WTC11 (cell line): ENCODE measurements around the gene FAS. TPM values are rescaled to one million over a fixed set of nuclear protein-coding genes. Genes with fewer than 3 reads are reported as not detected.

Source experiments
- ATAC-seq: fragments of 200-7000 bp; cut with Tn5 transposase; 2 replicates; pipeline ENCODE4 v1.10.0; 2021; ENCODE audit warnings: mild to moderate bottlenecking, moderate library complexity
- CTCF ChIA-PET: fragments of 300-600 bp; sonication (Branson Sonifier 250); formaldehyde crosslinking; loops from one replicate; lab custom pipeline; 2021; ENCODE audit warnings: antibody characterized with exemption; lab: Charles Lee
- POLR2A ChIA-PET: fragments of 350-600 bp; sonication (Branson Sonifier 250); formaldehyde crosslinking; loops from one replicate; lab custom pipeline; 2021; ENCODE audit warnings: antibody characterized with exemption; lab: Charles Lee
- DNase-seq: peaks from one replicate; pipeline ENCODE4 v3.0.0; 2021; ENCODE audit warnings: low spot score
- H3K27ac Mint-ChIP-seq: 2 replicates; pipeline ENCODE4 v1.8.0; 2021; ENCODE audit warnings: mixed read lengths
- H3K27me3 Mint-ChIP-seq: 2 replicates; pipeline ENCODE4 v1.8.0; 2021; ENCODE audit warnings: low read depth, mild to moderate bottlenecking, moderate library complexity, mixed read lengths
- H3K36me3 Mint-ChIP-seq: 2 replicates; pipeline ENCODE4 v1.8.0; 2021; ENCODE audit warnings: mixed read lengths
- H3K4me1 Mint-ChIP-seq: 2 replicates; pipeline ENCODE4 v1.8.0; 2022; ENCODE audit warnings: mixed read lengths
- H3K4me3 Mint-ChIP-seq: 2 replicates; pipeline ENCODE4 v1.8.0; 2021; ENCODE audit warnings: mild to moderate bottlenecking, moderate library complexity, mixed read lengths
- H3K9me3 Mint-ChIP-seq: 2 replicates; pipeline ENCODE4 v1.8.0; 2021; ENCODE audit warnings: mixed read lengths
- AFF4 ChIP-seq: sonication (generic); formaldehyde crosslinking; IDR thresholded peaks from 2 replicates; pipeline ENCODE4 v1.8.1; 2023; ENCODE audit warnings: mild to moderate bottlenecking, missing genetic modification reagents, borderline replicate concordance
- ATF2 ChIP-seq: sonication (generic); formaldehyde crosslinking; IDR thresholded peaks from 2 replicates; pipeline ENCODE4 v1.8.1; 2022; ENCODE audit warnings: low read depth, missing genetic modification reagents, borderline replicate concordance
- ATF3 ChIP-seq: sonication (generic); formaldehyde crosslinking; conservative IDR thresholded peaks from 2 replicates; pipeline ENCODE4 v1.8.1; 2022; ENCODE audit warnings: mild to moderate bottlenecking, missing genetic modification reagents
- E2F4 ChIP-seq: sonication (generic); formaldehyde crosslinking; IDR thresholded peaks from 2 replicates; pipeline ENCODE4 v1.8.1; 2022; ENCODE audit warnings: low read depth, mild to moderate bottlenecking, moderate library complexity, missing genetic modification reagents, borderline replicate concordance
- FOXJ3 ChIP-seq: sonication (generic); formaldehyde crosslinking; IDR thresholded peaks from 2 replicates; pipeline ENCODE4 v1.9.0; 2021; ENCODE audit warnings: missing genetic modification reagents, mild to moderate bottlenecking, borderline replicate concordance
- NR1H2 ChIP-seq: sonication (generic); formaldehyde crosslinking; IDR thresholded peaks from 2 replicates; pipeline ENCODE4 v1.9.0; 2021; ENCODE audit warnings: mild to moderate bottlenecking, moderate library complexity, missing genetic modification reagents
- NR2C2 ChIP-seq: sonication (generic); formaldehyde crosslinking; IDR thresholded peaks from 2 replicates; pipeline ENCODE4 v1.8.0; 2022; ENCODE audit warnings: mild to moderate bottlenecking, missing genetic modification reagents
- OVOL2 ChIP-seq: fragments of 250-450 bp; sonication (Bioruptor Pico); IDR thresholded peaks from 2 replicates; pipeline ENCODE4 v1.9.0; 2021; ENCODE audit warnings: mild to moderate bottlenecking, borderline replicate concordance
- RELA ChIP-seq: sonication (generic); formaldehyde crosslinking; IDR thresholded peaks from 2 replicates; pipeline ENCODE4 v1.8.1; 2022; ENCODE audit warnings: missing genetic modification reagents, mild to moderate bottlenecking, borderline replicate concordance
- SMAD3 ChIP-seq: sonication (generic); formaldehyde crosslinking; IDR thresholded peaks from 2 replicates; pipeline ENCODE4 v1.8.0; 2022; ENCODE audit warnings: missing genetic modification reagents, mild to moderate bottlenecking, borderline replicate concordance
- TCF7 ChIP-seq: sonication (generic); formaldehyde crosslinking; IDR thresholded peaks from 2 replicates; pipeline ENCODE4 v1.8.0; 2022; ENCODE audit warnings: mild to moderate bottlenecking, low read depth, missing genetic modification reagents, moderate library complexity
- USF2 ChIP-seq: sonication (generic); formaldehyde crosslinking; IDR thresholded peaks from 2 replicates; pipeline ENCODE4 v1.8.1; 2023; ENCODE audit warnings: mild to moderate bottlenecking, missing genetic modification reagents, moderate library complexity
- ZBTB43 ChIP-seq: sonication (generic); formaldehyde crosslinking; IDR thresholded peaks from 2 replicates; pipeline ENCODE4 v1.8.1; 2023; ENCODE audit warnings: mild to moderate bottlenecking, missing genetic modification reagents
- ZMAT4 ChIP-seq: fragments of 250-450 bp; sonication (Bioruptor Pico); IDR thresholded peaks from 2 replicates; pipeline ENCODE4 v1.9.0; 2021; ENCODE audit warnings: mild to moderate bottlenecking
- ZNF219 ChIP-seq: sonication (generic); formaldehyde crosslinking; IDR thresholded peaks from 2 replicates; pipeline ENCODE4 v1.8.0; 2023; ENCODE audit warnings: missing genetic modification reagents, mild to moderate bottlenecking, borderline replicate concordance
- ZNF263 ChIP-seq: sonication (generic); formaldehyde crosslinking; IDR thresholded peaks from 2 replicates; pipeline ENCODE4 v1.8.1; 2022; ENCODE audit warnings: low read depth, mild to moderate bottlenecking, moderate library complexity, missing genetic modification reagents
- total RNA-seq: library from RNA; stranded (reverse); gene quantifications from 3 replicates; pipeline ENCODE4 v1.2.3, GENCODE V29; 2021

The FAS gene
- total RNA-seq, 1 experiment from 2014 or later: 4.1 TPM

GRCh38 chr10:88946965-88947590 lies 43.5 kb upstream of the FAS start:
- no peak overlapping the region for H3K27ac Mint-ChIP-seq
- CTCF ChIA-PET: no interaction called here
- no peak for ATAC-seq
- H3K9me3 Mint-ChIP-seq: no peaks in the 10 kb centered on the region
- POLR2A ChIA-PET: no interaction called here
- H3K36me3 Mint-ChIP-seq: no peaks in the 10 kb centered on the region
- H3K4me3 Mint-ChIP-seq: no peak overlapping the region
- no peaks in the 10 kb centered on the region for H3K27me3 Mint-ChIP-seq
- no peak for TF ChIP-seq ZBTB43 (CRISPR knock-in tag)
- TF ChIP-seq E2F4 (CRISPR knock-in tag): no peak
- TF ChIP-seq RELA: no peak
- no peak for TF ChIP-seq AFF4
- TF ChIP-seq FOXJ3 (CRISPR knock-in tag): no peak
- TF ChIP-seq ATF3 (CRISPR knock-in tag): no peak
- no peak for TF ChIP-seq OVOL2 (CRISPR knock-in tag)
- no peak for TF ChIP-seq NR1H2 (CRISPR knock-in tag)
- no peak for TF ChIP-seq ZMAT4 (CRISPR knock-in tag)
- no peak for TF ChIP-seq USF2 (CRISPR knock-in tag)
- no peak for TF ChIP-seq ZNF219 (CRISPR knock-in tag)
- no peak for TF ChIP-seq TCF7
- TF ChIP-seq SMAD3 (CRISPR knock-in tag): no peak
- no peak for TF ChIP-seq ATF2 (CRISPR knock-in tag)
- TF ChIP-seq NR2C2 (CRISPR knock-in tag): no peak
- TF ChIP-seq ZNF263 (CRISPR knock-in tag): no peak
- peaks cover 13% of the 10 kb centered on the region for H3K4me1 Mint-ChIP-seq
- DNase-seq: no peak
